Measurements from ENCODE around the gene GADL1.
A peak's percentile ranks its signal among the peaks of the same experiment; 100 is the strongest.

Gene GADL1

GRCh38 chr3:30760040-30760695, 134.3 kb downstream of the GADL1 start:
- no peak for DNase-seq (ENCODE audit: low read depth in 3 of 3)

- no peak for DNase-seq (ENCODE audit: low read depth in 3 of 3)
These were observed 138.2 kb downstream of the GADL1 start for GRCh38 chr3:30756218-30756617.

GRCh38 chr3:30754426-30754825, 140.0 kb downstream of the GADL1 start:
- no peak for DNase-seq (ENCODE audit: low read depth in 3 of 3)

GRCh38 chr3:30753766-30754165, 140.7 kb downstream of the GADL1 start:
- DNase-seq (ENCODE audit: low read depth in 3 of 3): no peak

GRCh38 chr3:30752970-30753369, 141.5 kb downstream of the GADL1 start:
- no peak for DNase-seq (ENCODE audit: low read depth in 3 of 3)

DNA sequence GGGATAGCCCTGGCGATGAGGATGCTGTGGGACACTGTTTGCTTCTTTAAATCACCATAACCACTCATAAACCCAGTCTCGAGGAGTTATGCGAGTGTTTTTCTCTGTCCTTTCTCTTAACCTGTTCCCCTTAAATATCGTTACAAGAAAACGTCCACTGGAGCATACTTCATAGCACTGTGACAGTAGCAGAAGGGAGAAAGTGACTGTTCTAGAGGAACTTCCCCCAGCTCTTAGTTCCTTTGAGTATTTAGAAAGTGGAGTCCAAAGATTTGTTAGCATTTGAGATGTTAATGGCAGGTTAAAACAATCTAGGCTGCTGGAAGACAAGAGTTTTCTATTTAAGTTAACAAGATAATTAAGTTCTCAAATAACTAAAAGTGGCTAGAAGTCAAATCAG, 142.0 kb downstream of the GADL1 start:
- DNase-seq (ENCODE audit: low read depth in 3 of 3): no peak

GRCh38 chr3:30751610-30752299, 142.7 kb downstream of the GADL1 start:
- DNase-seq (ENCODE audit: low read depth in 3 of 3): peak; percentile 18 to 47 (median 41)

GRCh38 chr3:30750967-30751366, 143.5 kb downstream of the GADL1 start:
- no peak for DNase-seq (ENCODE audit: low read depth in 3 of 3)

DNA sequence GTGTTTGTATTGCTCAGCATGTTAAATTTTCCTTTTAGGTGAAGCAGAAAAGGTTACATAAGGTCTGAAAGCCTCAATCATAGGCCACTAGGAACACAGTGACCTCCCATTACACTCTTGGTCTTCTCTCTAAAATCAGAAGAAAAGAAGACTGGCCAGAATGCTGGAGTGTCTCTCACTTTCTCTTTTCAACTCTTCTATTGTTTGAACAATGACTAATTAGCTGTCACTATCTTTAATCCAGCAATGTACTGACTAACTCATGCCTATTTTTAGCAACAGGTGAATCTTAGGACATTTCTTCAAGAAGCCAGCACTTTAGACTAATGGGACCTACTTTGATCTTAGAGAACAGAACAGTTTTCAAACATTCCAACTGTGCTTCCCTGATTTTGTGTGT, 145.2 kb downstream of the GADL1 start:
- DNase-seq (ENCODE audit: low read depth in 3 of 3): no peak

DNA sequence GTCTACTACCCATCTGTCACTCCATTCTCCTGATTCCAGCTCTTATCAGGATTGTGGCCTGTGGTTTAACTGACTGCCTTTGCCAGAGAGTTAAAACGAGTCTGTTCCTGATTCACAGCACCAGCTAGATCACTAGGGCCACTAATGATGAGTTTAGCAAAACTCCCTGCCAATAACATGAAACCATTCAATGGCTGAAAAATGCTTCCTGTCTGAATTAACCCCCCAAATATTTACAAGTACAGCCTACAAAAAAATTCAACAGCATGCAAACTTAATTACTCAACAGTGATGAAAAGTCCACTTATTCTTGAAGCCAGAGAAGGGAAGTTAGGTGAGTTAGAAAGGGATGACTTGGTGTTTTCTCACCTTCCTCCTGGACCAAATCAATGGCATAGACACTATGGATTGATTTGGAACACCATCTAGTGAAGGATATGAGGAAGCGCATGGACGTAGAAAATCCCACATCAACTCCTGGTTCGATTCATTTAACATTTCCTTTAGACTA, 146.6 kb downstream of the GADL1 start:
- no peak for DNase-seq (ENCODE audit: low read depth in 3 of 3)

DNA sequence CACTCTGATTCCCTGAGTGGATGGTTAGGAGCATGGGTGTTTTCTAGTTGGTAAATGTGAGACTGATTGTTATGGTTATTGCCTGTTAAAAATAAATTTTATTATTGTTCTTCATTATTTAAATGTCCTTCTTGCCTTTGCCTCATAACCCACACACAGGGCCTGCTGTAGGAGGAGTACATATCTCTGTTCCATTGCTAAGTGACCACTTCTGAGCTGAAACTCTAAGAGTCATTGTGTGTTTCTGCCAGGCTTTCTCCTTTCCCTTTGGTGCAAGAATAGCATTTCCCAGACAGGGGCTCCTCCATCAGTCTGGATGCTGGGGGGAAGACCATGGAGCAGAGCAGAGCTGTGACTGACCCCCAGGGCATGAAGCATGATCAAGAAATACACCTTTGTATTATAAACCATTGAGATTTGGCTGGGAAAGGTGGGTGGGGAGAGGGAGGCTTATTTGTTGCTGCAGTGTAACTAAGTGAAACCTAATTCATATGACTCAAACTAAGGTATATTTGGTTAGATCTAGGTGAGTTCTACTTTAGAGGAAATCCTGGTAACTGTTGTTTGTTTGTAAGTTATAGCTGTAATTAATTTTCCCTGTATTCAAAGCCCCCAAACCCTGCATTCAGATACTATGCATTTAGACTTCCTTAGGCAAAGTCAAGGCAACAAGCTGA, 150.7 kb downstream of the GADL1 start:
- DNase-seq (ENCODE audit: low read depth in 3 of 3): no peak

DNA sequence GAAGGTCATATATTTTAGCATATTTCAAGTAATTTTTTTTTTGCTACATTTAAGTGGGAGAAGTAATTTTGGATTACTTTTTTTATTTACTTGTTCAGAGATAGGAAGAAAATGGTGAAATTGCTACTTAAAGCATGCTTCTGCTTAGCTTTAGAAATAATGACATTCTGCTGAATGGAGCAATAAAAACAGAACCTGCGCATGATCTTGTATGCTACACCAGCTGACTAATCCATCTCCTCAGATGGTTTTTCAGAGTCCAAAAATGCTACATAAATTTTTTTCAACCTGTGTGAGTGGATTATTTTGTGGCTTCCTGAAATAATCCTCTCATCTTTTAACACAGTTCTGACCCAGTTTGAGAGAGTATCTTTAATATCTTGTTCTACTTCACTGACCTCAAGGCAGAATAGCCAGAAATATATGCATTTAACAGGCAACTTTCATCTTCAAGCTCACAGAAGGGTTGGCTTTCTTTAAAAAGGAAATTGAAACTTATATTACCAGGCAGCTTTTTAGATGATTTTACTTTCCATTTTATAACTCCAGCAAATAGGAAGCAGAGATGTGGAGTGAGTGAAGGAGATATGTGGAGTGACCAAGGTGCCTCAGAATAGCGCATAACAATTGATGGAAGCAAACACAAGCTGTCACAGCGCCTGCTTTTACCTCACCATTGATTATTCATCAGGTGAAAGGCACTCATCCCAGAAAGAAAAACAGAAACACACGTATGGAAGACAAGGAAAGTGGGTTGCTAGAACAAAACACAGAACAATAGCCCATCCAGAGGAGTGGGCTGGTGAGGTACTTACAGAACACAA, 151.5 kb downstream of the GADL1 start:
- no peak for DNase-seq (ENCODE audit: low read depth in 3 of 3)

DNA sequence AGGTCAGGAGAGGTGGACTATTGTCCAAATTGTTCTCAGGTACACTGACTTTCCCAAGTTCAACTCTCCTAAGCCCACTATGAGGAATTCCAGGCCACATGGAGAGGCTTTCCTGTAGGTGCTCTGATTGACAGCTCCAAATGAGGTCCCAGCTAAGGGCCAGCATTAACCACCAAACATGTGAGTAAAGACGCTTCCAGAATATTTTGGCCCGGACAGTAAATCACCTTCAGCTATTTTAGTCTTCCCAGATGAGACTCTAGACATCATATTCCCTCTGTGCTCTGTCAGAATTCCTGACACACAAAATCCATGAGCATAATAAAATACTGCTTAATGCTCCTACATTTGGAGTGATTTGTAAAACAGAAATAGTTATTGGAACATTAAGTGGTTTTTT, 152.6 kb downstream of the GADL1 start:
- DNase-seq (ENCODE audit: low read depth in 3 of 3): no peak

- no peak for DNase-seq (ENCODE audit: low read depth in 3 of 3)
These were observed 155.9 kb downstream of the GADL1 start for GRCh38 chr3:30738605-30739004.

- DNase-seq (ENCODE audit: low read depth in 3 of 3): no peak
These were observed 156.5 kb downstream of the GADL1 start for GRCh38 chr3:30737743-30738499.

DNA sequence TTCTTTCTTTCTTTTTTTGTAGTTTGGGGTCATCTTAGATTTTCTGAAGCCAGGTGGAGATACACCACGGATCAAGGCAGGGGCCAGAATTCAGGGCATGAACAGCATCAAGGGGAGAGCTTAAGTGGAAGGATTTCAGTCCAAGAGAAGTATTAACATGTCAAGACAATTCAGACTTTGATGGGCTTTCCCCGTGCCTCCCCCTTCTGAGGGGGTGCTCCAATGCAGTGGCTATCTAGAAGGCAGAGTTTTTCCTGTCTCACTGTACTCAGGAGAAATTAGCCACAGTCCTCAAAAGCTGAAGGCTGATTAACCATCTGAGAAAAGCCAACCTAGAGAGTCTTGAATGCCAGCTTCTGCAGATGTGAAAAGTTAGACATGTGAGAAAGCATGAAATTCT, 160.8 kb downstream of the GADL1 start:
- no peak for DNase-seq (ENCODE audit: low read depth in 3 of 3)

DNA sequence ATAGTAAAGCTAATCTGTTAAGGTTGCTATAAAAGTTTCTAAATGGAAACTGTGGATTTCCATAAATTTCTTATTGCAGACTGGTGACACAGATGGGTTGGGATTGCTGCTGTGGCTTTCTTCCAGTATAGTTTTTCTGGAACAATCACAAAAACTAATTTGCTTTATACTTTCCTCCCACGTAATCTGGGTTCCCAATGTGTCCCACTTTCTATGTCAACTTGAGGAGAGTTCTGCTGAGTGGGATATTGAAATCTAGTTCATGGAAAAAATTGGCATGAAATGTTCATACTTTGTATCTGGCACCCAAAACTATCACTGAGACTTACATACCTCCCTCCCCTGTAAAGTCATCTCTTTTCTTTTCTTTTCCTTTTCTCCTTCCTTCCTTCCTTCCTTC, 161.3 kb downstream of the GADL1 start:
- no peak for DNase-seq (ENCODE audit: low read depth in 3 of 3)

DNA sequence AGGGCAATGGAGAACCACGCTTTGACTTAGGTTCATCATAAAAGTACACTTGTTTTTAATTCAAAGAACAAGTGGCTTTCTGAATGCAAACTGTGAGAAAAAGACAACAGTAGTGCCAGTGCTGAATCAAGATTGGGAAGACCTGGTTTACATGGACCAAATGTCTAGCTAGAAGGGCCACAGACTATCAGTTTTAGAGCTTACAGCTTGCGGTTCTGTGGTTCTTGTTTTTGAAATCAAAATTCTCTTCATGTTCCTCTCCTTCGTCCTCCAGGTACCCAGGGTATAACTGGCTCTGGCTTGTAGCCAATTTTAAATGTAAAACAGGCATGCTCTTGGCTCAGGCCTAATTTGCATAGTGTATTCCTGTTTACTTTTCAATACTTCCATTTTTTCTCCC, 163.5 kb downstream of the GADL1 start:
- DNase-seq (ENCODE audit: low read depth in 3 of 3): no peak

GRCh38 chr3:30729936-30730335, 164.5 kb downstream of the GADL1 start:
- DNase-seq (ENCODE audit: low read depth in 3 of 3): no peak

GRCh38 chr3:30729512-30729911, 164.9 kb downstream of the GADL1 start:
- DNase-seq (ENCODE audit: low read depth in 3 of 3): no peak

GRCh38 chr3:30728143-30728542, 166.3 kb downstream of the GADL1 start:
- no peak for DNase-seq (ENCODE audit: low read depth in 3 of 3)

All from stimulated activated CD4-positive, alpha-beta T cell treated with anti-CD3 and anti-CD28 coated beads, TNF-alpha, amount 100 ng/mL, for 4 hours (primary cell).